Measurements from ENCODE around the gene GATC.
A peak's percentile ranks its signal among the peaks of the same experiment; 100 is the strongest.

- TF ChIP-seq, protein P1, sequence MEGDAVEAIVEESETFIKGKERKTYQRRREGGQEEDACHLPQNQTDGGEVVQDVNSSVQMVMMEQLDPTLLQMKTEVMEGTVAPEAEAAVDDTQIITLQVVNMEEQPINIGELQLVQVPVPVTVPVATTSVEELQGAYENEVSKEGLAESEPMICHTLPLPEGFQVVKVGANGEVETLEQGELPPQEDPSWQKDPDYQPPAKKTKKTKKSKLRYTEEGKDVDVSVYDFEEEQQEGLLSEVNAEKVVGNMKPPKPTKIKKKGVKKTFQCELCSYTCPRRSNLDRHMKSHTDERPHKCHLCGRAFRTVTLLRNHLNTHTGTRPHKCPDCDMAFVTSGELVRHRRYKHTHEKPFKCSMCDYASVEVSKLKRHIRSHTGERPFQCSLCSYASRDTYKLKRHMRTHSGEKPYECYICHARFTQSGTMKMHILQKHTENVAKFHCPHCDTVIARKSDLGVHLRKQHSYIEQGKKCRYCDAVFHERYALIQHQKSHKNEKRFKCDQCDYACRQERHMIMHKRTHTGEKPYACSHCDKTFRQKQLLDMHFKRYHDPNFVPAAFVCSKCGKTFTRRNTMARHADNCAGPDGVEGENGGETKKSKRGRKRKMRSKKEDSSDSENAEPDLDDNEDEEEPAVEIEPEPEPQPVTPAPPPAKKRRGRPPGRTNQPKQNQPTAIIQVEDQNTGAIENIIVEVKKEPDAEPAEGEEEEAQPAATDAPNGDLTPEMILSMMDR (IDR thresholded peaks at IDR 0.05) = peak in 1 of 6 experiments; percentile 15
- TF ChIP-seq POLR2A (IDR thresholded peaks at IDR 0.05) = no peak
Observed at GRCh38 chr12:120496413-120497340, 50.4 kb downstream of the GATC start.

Data from esophagus squamous epithelium (tissue), 4 donors.